Glutamatergic neuron (in vitro differentiated cells): ENCODE data around the gene CAST. TPM values are rescaled to one million over a fixed set of nuclear protein-coding genes. Genes with fewer than 3 reads are reported as not detected.

Experiments
- DNase-seq: peaks from one replicate; pipeline ENCODE4 v3.0.0; 2022
- H3K27ac Mint-ChIP-seq: one replicate; pipeline ENCODE4 v1.8.0; 2020; ENCODE audit warnings: mild to moderate bottlenecking, mixed read lengths, inconsistent platforms; ENCODE audit not compliant: unreplicated experiment
- H3K27me3 Mint-ChIP-seq: one replicate; pipeline ENCODE4 v1.8.0; 2020; ENCODE audit warnings: mild to moderate bottlenecking, moderate library complexity, mixed read lengths, inconsistent platforms; ENCODE audit not compliant: unreplicated experiment
- H3K36me3 Mint-ChIP-seq: one replicate; pipeline ENCODE4 v1.8.0; 2020; ENCODE audit warnings: mild to moderate bottlenecking, mixed read lengths, inconsistent platforms; ENCODE audit not compliant: unreplicated experiment
- H3K4me1 Mint-ChIP-seq: one replicate; pipeline ENCODE4 v1.8.0; 2020; ENCODE audit warnings: mild to moderate bottlenecking, low read depth, mixed read lengths, inconsistent platforms; ENCODE audit not compliant: unreplicated experiment
- H3K4me3 Mint-ChIP-seq: one replicate; pipeline ENCODE4 v1.8.0; 2020; ENCODE audit warnings: mild to moderate bottlenecking, mixed read lengths, inconsistent platforms; ENCODE audit not compliant: unreplicated experiment
- H3K9me3 Mint-ChIP-seq: one replicate; pipeline ENCODE4 v1.8.0; 2020; ENCODE audit warnings: mild to moderate bottlenecking, moderate library complexity, mixed read lengths, inconsistent platforms; ENCODE audit not compliant: unreplicated experiment
- CTCF ChIP-seq: fragments of 200-600 bp; sonication (generic); IDR thresholded peaks from one replicate; pipeline ENCODE4 v1.5.0; 2021; ENCODE audit not compliant: partially characterized antibody, unreplicated experiment
- total RNA-seq: library from RNA; stranded (reverse); fragmentation: NEBNext Ultra II Directional; extraction: Animal tissue kit (Norgen Biotek cat#: 25700); gene quantifications from one replicate; pipeline ENCODE4 v1.2.1, GENCODE V29; 2021; ENCODE audit not compliant: unreplicated experiment

CAST gene
- total RNA-seq, 1 donor from 2014 or later: 19.4 TPM

GRCh38 chr5:96712100-96712746 is 50.0 kb downstream of the CAST start:
- Mint-ChIP-seq H3K4me3 (no peak overlapping the region), H3K27me3 (no peaks in the 10 kb centered on the region)
- no peak for TF ChIP-seq CTCF

DNA sequence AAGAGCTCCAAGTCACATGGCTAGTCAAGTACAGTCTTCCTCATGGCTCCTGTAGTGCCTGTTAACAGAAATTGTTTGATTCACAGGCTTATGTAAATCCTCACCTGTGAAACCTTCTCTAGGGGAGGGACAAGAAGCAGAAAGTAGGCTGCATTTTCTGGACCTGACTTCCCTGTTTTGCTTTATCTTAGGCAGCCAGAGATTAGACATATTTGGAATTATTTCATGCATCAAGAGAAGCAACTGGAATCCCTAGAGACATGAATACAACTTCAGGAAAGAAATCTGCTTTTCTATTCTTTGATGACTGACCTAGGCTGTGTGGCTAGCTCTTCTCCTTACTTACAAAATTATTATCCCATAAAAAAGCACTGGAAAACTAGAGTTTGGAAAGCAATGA is 52.3 kb downstream of the CAST start:
- no peaks in the 10 kb centered on the region for H3K36me3 Mint-ChIP-seq
- no peak for TF ChIP-seq CTCF
- H3K27ac Mint-ChIP-seq: no peak overlapping the region
- peaks cover 3% of the 10 kb centered on the region for H3K27me3 Mint-ChIP-seq
- DNase-seq: no peak
- no peaks in the 10 kb centered on the region for H3K4me1 Mint-ChIP-seq
- H3K9me3 Mint-ChIP-seq: peaks cover 2% of the 10 kb centered on the region
- no peak overlapping the region for H3K4me3 Mint-ChIP-seq

More at GRCh38 chr5:96712100-96712746, 50.0 kb downstream of the CAST start:
- Mint-ChIP-seq H3K4me1 (no peaks in the 10 kb centered on the region), H3K36me3 (no peaks in the 10 kb centered on the region), H3K27ac (no peak overlapping the region), H3K9me3 (peaks cover 2% of the 10 kb centered on the region)
- no peak for DNase-seq

DNA sequence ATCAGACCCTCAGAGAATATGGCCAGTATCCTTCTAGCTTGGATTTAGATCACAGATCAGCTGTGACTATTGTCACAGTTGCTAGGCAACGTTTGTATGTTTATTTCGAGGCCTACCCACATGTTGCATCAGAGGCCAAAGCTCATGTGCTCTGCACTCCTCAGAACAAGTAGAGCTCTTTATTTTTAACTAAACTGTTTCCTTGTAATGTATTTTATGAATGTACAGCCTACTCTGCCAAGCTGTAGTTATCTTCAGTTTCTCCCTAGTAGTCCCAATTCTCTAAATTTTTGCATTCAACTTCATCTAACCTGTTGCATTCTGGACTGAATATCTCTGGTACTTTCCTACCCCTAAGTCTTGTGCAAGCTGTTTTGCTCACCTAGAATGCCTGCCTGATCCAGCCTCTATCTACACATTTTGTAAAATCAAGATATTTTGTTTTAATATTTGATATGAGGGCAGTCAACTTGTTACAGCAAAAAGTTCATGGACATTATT is 52.8 kb downstream of the CAST start:
- Mint-ChIP-seq H3K9me3 (peaks cover 2% of the 10 kb centered on the region), H3K27me3 (peaks cover 3% of the 10 kb centered on the region), H3K4me3 (no peak overlapping the region), H3K27ac (no peak overlapping the region), H3K36me3 (no peaks in the 10 kb centered on the region), H3K4me1 (no peaks in the 10 kb centered on the region)
- no peak for TF ChIP-seq CTCF
- no peak for DNase-seq

GRCh38 chr5:96716007-96716406 is 53.8 kb downstream of the CAST start:
- no peak for DNase-seq
- Mint-ChIP-seq H3K4me1 (peaks cover 5% of the 10 kb centered on the region), H3K9me3 (peaks cover 2% of the 10 kb centered on the region), H3K27ac (no peak overlapping the region), H3K27me3 (peaks cover 3% of the 10 kb centered on the region), H3K4me3 (no peak overlapping the region), H3K36me3 (no peaks in the 10 kb centered on the region)
- TF ChIP-seq CTCF: no peak

DNA sequence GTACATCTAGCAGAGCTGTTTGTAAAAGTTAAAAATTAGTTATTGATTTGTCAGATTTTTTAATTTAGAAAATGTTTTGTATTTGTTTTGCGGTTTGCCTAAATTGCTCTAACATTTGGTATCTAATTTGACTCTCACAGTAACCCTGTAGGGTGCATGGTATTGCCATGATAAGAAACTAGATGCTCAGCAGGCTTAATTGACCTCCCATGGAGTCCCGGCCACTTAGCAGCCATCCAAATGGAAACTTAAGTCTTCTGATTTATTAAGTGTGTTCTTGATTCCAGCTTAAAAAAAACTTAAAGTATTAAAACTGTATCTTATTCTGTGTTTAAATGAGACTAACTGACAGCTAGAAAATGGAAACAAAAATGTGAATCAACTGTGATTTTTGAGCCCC is 54.5 kb downstream of the CAST start:
- Mint-ChIP-seq H3K9me3 (peaks cover 2% of the 10 kb centered on the region), H3K36me3 (no peaks in the 10 kb centered on the region), H3K4me1 (peaks cover 12% of the 10 kb centered on the region), H3K27me3 (peaks cover 3% of the 10 kb centered on the region), H3K27ac (no peak overlapping the region), H3K4me3 (no peak overlapping the region)
- DNase-seq: no peak
- no peak for TF ChIP-seq CTCF
